PC-3 (cell line): ENCODE data around the gene TTC33. TPM values are rescaled to one million over a fixed set of nuclear protein-coding genes. Genes with fewer than 3 reads are reported as not detected.

Source experiments
- ATAC-seq: fragments of 200-7000 bp; cut with Tn5 transposase; 2 replicates; pipeline ENCODE4 v1.9.1; 2020; ENCODE audit warnings: mild to moderate bottlenecking, moderate library complexity
- BruUV-seq: library from RNA; stranded (reverse); fragments of 400-500 nt; replicated peaks from 2 replicates; lab custom pipeline; 2021; lab: Mats Ljungman, UMichigan
- CTCF ChIA-PET: fragments of 300-600 bp; sonication (Branson Sonifier 250); formaldehyde crosslinking; loops from one replicate; lab custom pipeline; 2022; ENCODE audit warnings: antibody characterized with exemption; lab: Charles Lee
- POLR2A ChIA-PET: fragments of 300-600 bp; sonication (Branson Sonifier 250); formaldehyde crosslinking; loops from one replicate; lab custom pipeline; 2022; ENCODE audit warnings: antibody characterized with exemption; ENCODE audit not compliant: unreplicated experiment; lab: Charles Lee
- DNase-seq: peaks from one replicate; pipeline ENCODE4 v3.0.0-alpha.2; 2015
- H2AFZ ChIP-seq: fragments of 300-600 bp; sonication (generic); 2 replicates; pipeline ENCODE4 v1.6.0; 2016; ENCODE audit warnings: antibody characterized with exemption, low read length
- H3F3A ChIP-seq: fragments of 300-600 bp; sonication (generic); one replicate; pipeline ENCODE4 v1.6.0; 2017; ENCODE audit warnings: antibody characterized with exemption, low read length, control low read depth, mild to moderate bottlenecking; ENCODE audit not compliant: unreplicated experiment
- H3K27ac ChIP-seq: fragments of 300-600 bp; sonication (generic); 2 replicates; pipeline ENCODE4 v1.5.1; 2016; ENCODE audit warnings: mild to moderate bottlenecking, low read length
- H3K27me3 ChIP-seq: fragments of 300-600 bp; sonication (generic); 2 replicates; pipeline ENCODE4 v1.6.1; 2016; ENCODE audit warnings: low read length, mixed read lengths
- H3K36me3 ChIP-seq: fragments of 300-600 bp; sonication (generic); 2 replicates; pipeline ENCODE4 v1.6.1; 2016; ENCODE audit warnings: low read depth, mixed run types, low read length, mixed read lengths
- H3K4me1 ChIP-seq: fragments of 300-600 bp; sonication (generic); 2 replicates; pipeline ENCODE4 v1.5.1; 2016; ENCODE audit warnings: low read length; ENCODE audit not compliant: insufficient read depth
- H3K4me2 ChIP-seq: fragments of 300-600 bp; sonication (generic); 2 replicates; pipeline ENCODE4 v1.6.0; 2016; ENCODE audit warnings: low read length
- H3K4me3 ChIP-seq: fragments of 300-600 bp; sonication (generic); 2 replicates; pipeline ENCODE4 v1.5.1; 2016; ENCODE audit warnings: mild to moderate bottlenecking, low read length, mixed read lengths
- H3K79me2 ChIP-seq: fragments of 300-600 bp; sonication (generic); 2 replicates; pipeline ENCODE4 v1.6.1; 2017; ENCODE audit warnings: low read length, mixed read lengths
- H3K9ac ChIP-seq: fragments of 300-600 bp; sonication (generic); 2 replicates; pipeline ENCODE4 v1.6.0; 2016; ENCODE audit warnings: mild to moderate bottlenecking, low read length
- H3K9me2 ChIP-seq: fragments of 300-600 bp; sonication (generic); replicated peaks from 2 replicates; pipeline ENCODE4 v1.6.1; 2016; ENCODE audit warnings: mixed run types, low read length, mixed read lengths
- H3K9me3 ChIP-seq: fragments of 300-600 bp; sonication (generic); 2 replicates; pipeline ENCODE4 v1.6.1; 2016; ENCODE audit warnings: low read length, mixed read lengths
- H4K20me1 ChIP-seq: fragments of 300-600 bp; sonication (generic); 2 replicates; pipeline ENCODE4 v1.6.1; 2016; ENCODE audit warnings: low read length, mixed read lengths
- EZH2 ChIP-seq: fragments of 300-600 bp; sonication (generic); IDR thresholded peaks from one replicate; pipeline ENCODE4 v1.6.1; 2017; ENCODE audit warnings: antibody characterized with exemption, mild to moderate bottlenecking, low read length; ENCODE audit not compliant: unreplicated experiment
- EZH2phosphoT487 ChIP-seq: fragments of 300-600 bp; sonication (generic); IDR thresholded peaks from 2 replicates; pipeline ENCODE4 v1.6.1; 2018; ENCODE audit warnings: mild to moderate bottlenecking, antibody characterized with exemption, low read length, borderline replicate concordance
- intact Hi-C: fragments of 100-400 bp; cut with micrococcal nuclease; formaldehyde crosslinking; loops from 2 replicates; pipeline ENCODE4 v1.9.0; 2023
- total RNA-seq: library from RNA; depleted of rRNA; stranded (reverse); fragments of >200 nt; gene quantifications from 2 replicates; pipeline ENCODE4 v1.2.3, GENCODE V29; 2014
- TF ChIP-seq, protein P1 (sequence below): fragments of 300-600 bp; sonication (generic); conservative IDR thresholded peaks from 2 replicates; pipeline ENCODE4 v1.5.1; 2017; ENCODE audit warnings: antibody characterized with exemption, low read depth, mild to moderate bottlenecking, low read length

TTC33 gene
- total RNA-seq, 1 experiment from 2014 or later = 9.0 TPM

DNA sequence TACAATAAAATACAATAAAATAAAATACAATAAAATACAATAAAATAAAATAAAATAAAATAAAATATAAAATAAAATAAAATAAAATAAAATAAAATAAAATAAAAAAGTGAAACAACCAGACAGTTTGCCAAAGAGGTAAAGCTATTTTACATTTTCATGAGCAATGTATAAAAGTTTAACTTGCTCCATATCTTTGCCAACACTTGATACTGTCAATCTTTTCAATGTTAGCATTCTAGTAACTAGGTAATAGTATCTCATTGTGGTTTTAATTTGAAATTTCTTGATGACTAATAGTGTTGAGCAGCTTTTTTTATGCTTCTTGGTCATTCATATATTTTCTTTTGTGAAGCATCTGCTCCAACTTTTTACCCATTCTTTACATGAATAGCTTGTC lies 17.3 kb downstream of the TTC33 start:
- no peaks in the 10 kb centered on the region for H3K9me3 ChIP-seq
- peaks cover 16% of the 10 kb centered on the region for H3K4me1 ChIP-seq
- CTCF ChIA-PET = interaction anchor here (0.6 kb wide), 1 partner anchor 122 kb away, joined by 3 read pairs; no protein-coding TSS in a partner anchor
- BruUV-seq = no TSS peak
- no peak overlapping the region for H2AFZ ChIP-seq
- no peaks in the 10 kb centered on the region for H3F3A ChIP-seq
- H3K36me3 ChIP-seq = peaks cover 12% of the 10 kb centered on the region
- ATAC-seq = no peak
- no peaks in the 10 kb centered on the region for H3K27me3 ChIP-seq
- no peak overlapping the region for H3K27ac ChIP-seq
- no peaks in the 10 kb centered on the region for H3K9me2 ChIP-seq
- H3K79me2 ChIP-seq = 0 out of 2 replicates have a peak, but pooled peaks cover 4% of the 10 kb centered on the region
- no peak for DNase-seq
- H4K20me1 ChIP-seq = no peaks in the 10 kb centered on the region
- H3K9ac ChIP-seq = no peak overlapping the region
- no peak overlapping the region for H3K4me2 ChIP-seq
- H3K4me3 ChIP-seq = no peak overlapping the region
- POLR2A ChIA-PET = interaction anchor here (0.6 kb wide), 1 partner anchor 629 kb away, joined by 3 read pairs; no protein-coding TSS in a partner anchor
- TF ChIP-seq, protein P1, sequence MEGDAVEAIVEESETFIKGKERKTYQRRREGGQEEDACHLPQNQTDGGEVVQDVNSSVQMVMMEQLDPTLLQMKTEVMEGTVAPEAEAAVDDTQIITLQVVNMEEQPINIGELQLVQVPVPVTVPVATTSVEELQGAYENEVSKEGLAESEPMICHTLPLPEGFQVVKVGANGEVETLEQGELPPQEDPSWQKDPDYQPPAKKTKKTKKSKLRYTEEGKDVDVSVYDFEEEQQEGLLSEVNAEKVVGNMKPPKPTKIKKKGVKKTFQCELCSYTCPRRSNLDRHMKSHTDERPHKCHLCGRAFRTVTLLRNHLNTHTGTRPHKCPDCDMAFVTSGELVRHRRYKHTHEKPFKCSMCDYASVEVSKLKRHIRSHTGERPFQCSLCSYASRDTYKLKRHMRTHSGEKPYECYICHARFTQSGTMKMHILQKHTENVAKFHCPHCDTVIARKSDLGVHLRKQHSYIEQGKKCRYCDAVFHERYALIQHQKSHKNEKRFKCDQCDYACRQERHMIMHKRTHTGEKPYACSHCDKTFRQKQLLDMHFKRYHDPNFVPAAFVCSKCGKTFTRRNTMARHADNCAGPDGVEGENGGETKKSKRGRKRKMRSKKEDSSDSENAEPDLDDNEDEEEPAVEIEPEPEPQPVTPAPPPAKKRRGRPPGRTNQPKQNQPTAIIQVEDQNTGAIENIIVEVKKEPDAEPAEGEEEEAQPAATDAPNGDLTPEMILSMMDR = no peak
- TF ChIP-seq EZH2phosphoT487 = no peak
- no peak for TF ChIP-seq EZH2
- intact Hi-C loops = loop anchor here (5.0 kb wide), 4 partner anchors 351 to 1156 kb away; no protein-coding TSS in a partner anchor

DNA sequence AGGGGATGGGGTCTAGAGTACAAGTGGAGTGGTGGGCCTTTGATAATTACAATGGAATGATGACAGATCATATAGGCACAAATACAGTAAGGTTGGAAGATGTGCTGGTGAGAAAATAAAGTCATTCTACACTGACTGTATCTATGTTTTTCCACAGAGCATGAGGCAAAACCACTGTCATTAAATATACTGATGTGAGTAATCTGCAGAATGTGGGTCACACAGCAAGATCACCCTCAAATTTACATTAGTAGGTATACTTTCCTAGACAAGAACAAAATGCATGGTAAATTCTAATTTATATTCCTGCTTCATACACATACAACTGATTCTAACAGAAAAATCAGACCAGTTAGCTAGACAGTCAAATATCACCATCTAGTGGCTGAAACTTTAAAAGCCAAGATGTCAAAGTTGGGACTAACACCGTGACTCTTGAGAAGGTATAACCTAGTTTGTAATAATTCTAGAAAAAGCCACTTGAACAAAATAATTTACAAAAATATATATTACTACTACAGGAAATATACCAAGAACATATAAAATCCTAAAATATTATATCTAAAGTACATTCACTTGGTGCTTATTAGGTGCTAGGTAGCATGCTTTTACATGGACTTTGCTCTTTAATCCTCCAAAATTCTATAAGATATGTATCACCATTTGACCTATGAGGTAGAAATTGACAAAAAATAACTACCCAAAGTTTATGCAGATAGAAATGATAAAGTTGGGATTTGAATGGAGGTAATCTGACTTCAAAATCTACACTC lies 19.5 kb downstream of the TTC33 start:
- POLR2A ChIA-PET = no interaction called here
- H3K27me3 ChIP-seq = no peaks in the 10 kb centered on the region
- TF ChIP-seq EZH2phosphoT487 (no peak), EZH2 (no peak)
- TF ChIP-seq, protein P1 = peak; percentile 94

More for the DNA sequence above, 19.5 kb downstream of the TTC33 start:
- Histone ChIP-seq H3K4me1 (peaks cover 16% of the 10 kb centered on the region), H3K4me3 (no peak overlapping the region), H4K20me1 (no peaks in the 10 kb centered on the region), H3K79me2 (0 out of 2 replicates have a peak, but pooled peaks cover 5% of the 10 kb centered on the region), H3K27ac (no peak overlapping the region), H3K36me3 (peaks cover 12% of the 10 kb centered on the region), H3K9ac (no peak overlapping the region), H2AFZ (no peak overlapping the region), H3F3A (no peaks in the 10 kb centered on the region), H3K9me3 (no peaks in the 10 kb centered on the region), H3K9me2 (no peaks in the 10 kb centered on the region), H3K4me2 (no peak overlapping the region)
- BruUV-seq = no TSS peak
- CTCF ChIA-PET = interaction anchor here (0.5 to 0.6 kb wide), 3 partner anchors 10 to 115 kb away, joined by 3 to 6 read pairs (median 4); no protein-coding TSS in a partner anchor
- DNase-seq (peak; percentile 95), ATAC-seq (peak; percentile 61)
- intact Hi-C loops = loop anchor here (1.0 to 5.0 kb wide), 10 partner anchors 47 to 1154 kb away; no protein-coding TSS in a partner anchor
